ENCODE measurements around the gene MSI2. TPM values are rescaled to one million over a fixed set of nuclear protein-coding genes. Genes with fewer than 3 reads are reported as not detected.
"Not testable (repeated sequence)": the region's sequence is repeated elsewhere in the genome, so short reads cannot be mapped to it uniquely, and the experiment has no call there.

MSI2 gene
- total RNA-seq, 1 donor from 2014 or later: 31.3 TPM

- intact Hi-C loops (cut with DNase I): no loop called here
- ATAC-seq: no peak
These were observed 236.8 kb downstream of the MSI2 start for GRCh38 chr17:57493171-57493570.

GRCh38 chr17:57493625-57494024 lies 237.3 kb downstream of the MSI2 start:
- Histone ChIP-seq H3K4me1 (no peaks in the 10 kb centered on the region), H3K9me3 (no peaks in the 10 kb centered on the region), H3K27me3 (no peaks in the 10 kb centered on the region), H3K36me3 (no peaks in the 10 kb centered on the region), H3K27ac (no peak overlapping the region), H3K4me3 (no peak overlapping the region)
- no peak for ATAC-seq
- intact Hi-C loops (cut with DNase I): no loop called here
- TF ChIP-seq CTCF (IDR thresholded peaks at IDR 0.05): no peak
- DNase-seq: no peak

More at GRCh38 chr17:57493171-57493570, 236.8 kb downstream of the MSI2 start:
- no peak overlapping the region for H3K4me3 ChIP-seq
- no peaks in the 10 kb centered on the region for H3K27me3 ChIP-seq
- no peaks in the 10 kb centered on the region for H3K9me3 ChIP-seq
- TF ChIP-seq CTCF (IDR thresholded peaks at IDR 0.05): no peak
- no peak for DNase-seq
- no peaks in the 10 kb centered on the region for H3K4me1 ChIP-seq
- no peak overlapping the region for H3K27ac ChIP-seq
- H3K36me3 ChIP-seq: no peaks in the 10 kb centered on the region

- no peaks in the 10 kb centered on the region for H3K27me3 ChIP-seq
- ATAC-seq: no peak
- no peaks in the 10 kb centered on the region for H3K9me3 ChIP-seq
- no peak for DNase-seq
- H3K4me1 ChIP-seq: no peaks in the 10 kb centered on the region
- intact Hi-C loops (cut with DNase I): no loop called here
- H3K4me3 ChIP-seq: no peak overlapping the region
- no peaks in the 10 kb centered on the region for H3K36me3 ChIP-seq
- no peak overlapping the region for H3K27ac ChIP-seq
- no peak for TF ChIP-seq CTCF (IDR thresholded peaks at IDR 0.05)
These were observed 238.1 kb downstream of the MSI2 start for GRCh38 chr17:57494443-57494842.

GRCh38 chr17:57495771-57496170 lies 239.4 kb downstream of the MSI2 start:
- H3K4me1 ChIP-seq: no peaks in the 10 kb centered on the region
- TF ChIP-seq CTCF (IDR thresholded peaks at IDR 0.05): no peak
- intact Hi-C loops (cut with DNase I): no loop called here
- H3K4me3 ChIP-seq: no peak overlapping the region
- no peak for DNase-seq
- H3K27ac ChIP-seq: no peak overlapping the region
- no peaks in the 10 kb centered on the region for H3K27me3 ChIP-seq
- no peak for ATAC-seq
- H3K36me3 ChIP-seq: no peaks in the 10 kb centered on the region
- no peaks in the 10 kb centered on the region for H3K9me3 ChIP-seq

GRCh38 chr17:57496382-57496781 lies 240.1 kb downstream of the MSI2 start:
- intact Hi-C loops (cut with DNase I): no loop called here
- ATAC-seq (no peak), DNase-seq (no peak)
- no peaks in the 10 kb centered on the region for H3K36me3 ChIP-seq
- no peaks in the 10 kb centered on the region for H3K9me3 ChIP-seq
- no peak overlapping the region for H3K4me3 ChIP-seq
- TF ChIP-seq CTCF (IDR thresholded peaks at IDR 0.05): no peak
- H3K27ac ChIP-seq: no peak overlapping the region
- no peaks in the 10 kb centered on the region for H3K27me3 ChIP-seq
- no peaks in the 10 kb centered on the region for H3K4me1 ChIP-seq

- Histone ChIP-seq H3K9me3 (no peaks in the 10 kb centered on the region), H3K27me3 (no peaks in the 10 kb centered on the region), H3K4me1 (no peaks in the 10 kb centered on the region), H3K4me3 (no peak overlapping the region), H3K27ac (no peak overlapping the region), H3K36me3 (no peaks in the 10 kb centered on the region)
- intact Hi-C loops (cut with DNase I): no loop called here
- ATAC-seq: no peak
- DNase-seq: no peak
- TF ChIP-seq CTCF (IDR thresholded peaks at IDR 0.05): no peak
These were observed 242.1 kb downstream of the MSI2 start for GRCh38 chr17:57498443-57498842.

- H3K4me3 ChIP-seq; H3K36me3 ChIP-seq; intact Hi-C loops (cut with DNase I); H3K4me1 ChIP-seq; DNase-seq; H3K27me3 ChIP-seq; H3K9me3 ChIP-seq; ATAC-seq; H3K27ac ChIP-seq: not testable (repeated sequence)
These were observed 242.9 kb downstream of the MSI2 start for GRCh38 chr17:57499221-57499620.

All from upper lobe of right lung (tissue), 1 donor.